GM18858 (cell line): ENCODE data around the gene SNED1.

ENCODE experiments used
- ATAC-seq: cut with Tn5 transposase; IDR thresholded peaks from one replicate; pipeline ENCODE4 v1.9.1; 2021; ENCODE audit not compliant: unreplicated experiment

The SNED1 gene

DNA sequence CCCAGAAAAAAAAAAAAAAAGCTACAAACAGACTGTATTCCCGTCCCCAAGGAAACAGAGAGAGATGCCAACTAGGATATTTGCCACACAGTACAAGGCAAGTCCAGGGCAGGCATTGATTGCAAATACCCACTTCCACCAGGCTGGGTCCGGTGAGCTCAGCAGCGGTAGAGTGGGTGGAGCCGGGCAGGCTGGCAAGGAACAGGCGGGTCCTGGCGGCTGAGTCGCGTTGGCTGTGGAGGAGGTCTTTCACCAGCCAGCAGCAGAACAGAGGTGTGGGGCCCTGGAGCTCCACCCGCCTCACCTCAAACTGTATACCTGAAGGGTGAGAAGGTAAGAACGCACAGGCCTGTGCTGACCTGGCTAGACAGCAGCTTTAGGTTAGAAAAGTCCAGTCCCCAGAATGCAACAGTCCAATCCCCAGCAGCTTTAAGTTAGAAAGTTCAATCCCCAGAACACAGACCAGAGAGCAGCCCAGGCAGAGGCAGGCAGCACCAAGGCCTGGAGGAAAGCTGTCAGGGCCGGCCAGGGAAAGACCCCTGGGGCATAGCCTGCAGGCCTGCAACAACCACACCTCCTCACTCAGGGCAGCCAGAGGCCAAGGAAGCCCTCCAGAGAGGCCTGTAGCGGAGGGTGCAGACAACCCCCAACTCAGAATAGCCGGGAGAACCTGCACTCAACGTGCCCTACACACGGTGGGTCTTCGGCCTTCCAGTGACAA, 125.6 kb downstream of the SNED1 start:
- no peak for ATAC-seq

- no peak for ATAC-seq
Measured at GRCh38 chr2:241125626-241126025, 127.2 kb downstream of the SNED1 start.

DNA sequence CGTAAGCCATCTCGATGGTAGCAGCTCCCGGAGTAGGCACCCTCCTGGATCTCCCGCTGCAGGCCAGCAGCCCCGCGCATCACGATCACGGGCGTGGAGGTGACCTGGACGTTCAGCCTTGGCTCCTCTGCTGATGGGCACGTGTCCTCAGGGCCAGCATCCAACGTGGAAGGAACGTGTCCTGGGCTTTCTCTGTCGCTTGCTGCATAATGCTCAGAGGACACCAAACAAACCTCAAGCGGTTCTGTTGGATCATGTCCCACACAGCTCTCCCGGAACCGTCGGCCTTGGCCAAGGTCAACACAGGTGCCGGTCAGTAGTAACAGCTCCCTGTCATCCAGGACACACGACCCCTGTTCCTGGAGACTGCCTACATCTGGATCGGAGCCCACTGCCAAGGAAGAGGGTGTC, 127.8 kb downstream of the SNED1 start:
- ATAC-seq: no peak

DNA sequence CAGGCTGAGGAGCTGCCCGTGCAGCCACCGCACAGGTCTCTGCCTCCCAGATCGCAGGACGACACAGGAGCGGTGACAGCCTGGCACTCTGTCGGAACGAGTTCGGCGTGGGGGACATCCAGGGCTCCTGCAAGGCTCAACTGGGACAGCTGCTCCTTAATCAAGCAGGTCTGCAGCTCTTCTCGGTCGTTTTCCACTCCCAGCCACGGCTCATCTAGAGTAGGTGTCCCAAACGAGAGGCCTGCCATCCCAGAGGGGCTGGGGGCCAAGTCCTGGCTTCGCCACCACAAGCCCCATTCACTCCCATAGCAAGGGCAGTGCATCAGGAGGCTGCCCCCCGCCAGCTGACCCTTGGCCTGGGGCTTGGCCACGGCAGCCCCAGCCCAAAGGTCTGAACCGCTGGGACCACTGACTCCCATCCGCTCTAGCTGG, 128.4 kb downstream of the SNED1 start:
- ATAC-seq: no peak

DNA sequence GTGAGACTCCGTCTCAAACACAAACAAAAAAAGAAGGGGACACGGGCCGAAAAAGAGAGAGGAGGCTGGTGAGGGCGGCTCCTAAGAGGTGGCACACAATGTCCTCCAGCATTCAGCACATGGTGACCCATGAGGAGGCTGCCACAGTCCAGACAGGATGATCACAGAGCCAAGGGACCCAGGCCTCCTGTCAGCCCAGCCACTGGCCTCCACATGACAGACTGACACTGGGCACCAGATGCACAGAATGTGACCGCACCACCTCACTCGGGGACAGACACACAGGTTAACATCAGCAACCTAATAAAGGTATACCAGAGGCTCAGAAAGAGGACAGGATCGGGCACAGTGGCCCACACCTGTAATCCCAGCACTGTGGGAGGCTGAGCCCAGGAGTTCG, 129.8 kb downstream of the SNED1 start:
- no peak for ATAC-seq

GRCh38 chr2:241129086-241129871, 130.9 kb downstream of the SNED1 start:
- ATAC-seq: no peak

GRCh38 chr2:241130316-241130715, 131.9 kb downstream of the SNED1 start:
- ATAC-seq: no peak

GRCh38 chr2:241131531-241131930, 133.1 kb downstream of the SNED1 start:
- ATAC-seq: no peak

GRCh38 chr2:241132538-241133435, 134.4 kb downstream of the SNED1 start:
- ATAC-seq: no peak

GRCh38 chr2:241133436-241133820, 135.0 kb downstream of the SNED1 start:
- ATAC-seq: no peak

- ATAC-seq: no peak
Measured at GRCh38 chr2:241134711-241135110, 136.3 kb downstream of the SNED1 start.

DNA sequence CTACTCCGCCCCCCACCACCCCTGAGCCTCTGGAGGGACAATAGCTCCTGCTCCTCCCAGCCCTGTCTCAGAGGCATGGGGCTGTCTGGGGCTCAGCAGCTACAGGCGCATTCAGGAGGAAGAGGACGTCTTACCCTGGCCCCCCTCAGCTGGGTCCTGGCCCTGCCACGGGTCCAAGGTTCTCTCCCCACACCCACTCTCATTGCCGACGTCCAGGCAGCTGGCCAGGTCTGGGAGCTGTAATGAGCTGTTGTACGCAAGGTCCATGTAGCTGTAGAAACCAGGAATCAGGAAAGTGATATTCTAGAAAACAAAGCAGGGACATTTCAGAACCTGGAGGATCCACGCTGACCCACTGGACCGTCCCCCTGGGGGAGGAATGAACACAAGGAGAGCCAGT, 137.3 kb downstream of the SNED1 start:
- ATAC-seq: no peak

GRCh38 chr2:241136191-241136590, 137.8 kb downstream of the SNED1 start:
- ATAC-seq: no peak

DNA sequence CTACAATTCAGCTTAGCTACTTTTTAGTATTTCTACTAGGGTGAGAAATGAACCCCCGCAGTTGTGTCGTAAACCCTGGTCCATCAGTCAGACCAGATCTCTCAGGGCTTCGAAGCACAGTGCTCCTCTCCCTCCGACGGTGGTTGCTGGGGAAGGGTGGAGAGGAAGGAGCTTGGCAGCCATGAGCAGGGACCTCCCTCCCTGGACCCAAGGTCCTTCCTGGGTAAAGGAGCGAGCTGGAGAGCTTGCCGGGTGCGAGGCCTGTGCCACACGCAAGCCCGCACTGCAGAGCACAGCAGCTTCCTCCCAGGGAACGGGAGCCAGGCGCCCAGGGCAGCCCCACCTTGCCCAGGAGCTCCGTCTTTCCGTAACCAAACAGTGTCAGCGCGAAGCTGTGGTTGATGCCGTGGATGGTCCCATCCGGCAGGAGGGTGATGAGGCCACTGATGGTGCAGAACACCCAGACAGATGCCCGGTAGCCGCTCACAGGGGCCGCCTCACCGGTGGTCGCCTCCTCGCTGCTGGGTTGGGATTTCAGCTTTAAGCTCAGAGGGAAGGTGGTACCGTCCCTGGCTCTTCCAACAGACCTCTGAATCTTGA, 138.3 kb downstream of the SNED1 start:
- ATAC-seq: no peak

GRCh38 chr2:241137276-241138190, 139.1 kb downstream of the SNED1 start:
- ATAC-seq: no peak

- no peak for ATAC-seq
Measured at GRCh38 chr2:241138471-241138870, 140.1 kb downstream of the SNED1 start.

DNA sequence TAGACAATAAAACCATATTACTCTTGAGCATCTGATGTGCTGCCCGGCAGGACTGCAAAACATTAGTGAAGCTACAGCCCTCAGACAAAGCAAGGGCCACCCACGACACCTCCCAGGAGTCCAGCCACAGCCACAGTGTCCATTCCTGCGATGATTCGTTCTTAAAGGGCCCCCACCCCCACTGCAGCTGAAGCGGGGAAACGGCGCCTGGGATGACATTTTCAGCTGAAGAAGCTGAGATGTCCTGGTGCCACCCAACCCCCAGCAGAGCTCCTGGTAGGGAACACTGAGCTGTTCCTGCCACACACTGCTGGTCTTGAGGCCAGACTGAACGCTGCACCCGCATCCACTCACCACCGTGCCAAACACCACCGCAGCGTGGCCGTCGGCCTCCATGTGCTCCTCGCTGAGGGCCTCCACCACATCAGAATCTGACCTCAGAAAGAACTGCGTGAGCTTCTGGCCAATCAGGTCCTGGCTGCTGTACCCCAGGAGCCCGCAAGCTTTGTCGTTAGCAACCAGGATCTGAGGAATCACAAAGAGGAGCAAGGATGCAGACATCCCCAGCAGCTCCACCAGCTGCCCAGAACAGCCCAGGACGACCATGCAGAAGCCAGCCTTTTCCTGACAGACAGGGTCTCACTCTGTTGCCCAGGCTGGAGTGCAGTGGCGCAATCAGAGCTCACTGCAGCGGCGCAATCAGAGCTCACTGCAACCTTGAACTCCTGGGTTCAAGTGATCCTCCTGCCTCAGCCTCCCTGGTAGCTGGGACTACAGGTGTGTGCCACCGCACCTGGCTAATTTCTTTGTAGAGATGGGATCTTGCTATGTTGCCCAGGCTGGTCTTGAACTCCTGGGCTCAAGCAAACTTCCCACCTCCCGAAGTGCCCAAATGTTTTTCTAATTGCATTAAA, 141.4 kb downstream of the SNED1 start:
- no peak for ATAC-seq

DNA sequence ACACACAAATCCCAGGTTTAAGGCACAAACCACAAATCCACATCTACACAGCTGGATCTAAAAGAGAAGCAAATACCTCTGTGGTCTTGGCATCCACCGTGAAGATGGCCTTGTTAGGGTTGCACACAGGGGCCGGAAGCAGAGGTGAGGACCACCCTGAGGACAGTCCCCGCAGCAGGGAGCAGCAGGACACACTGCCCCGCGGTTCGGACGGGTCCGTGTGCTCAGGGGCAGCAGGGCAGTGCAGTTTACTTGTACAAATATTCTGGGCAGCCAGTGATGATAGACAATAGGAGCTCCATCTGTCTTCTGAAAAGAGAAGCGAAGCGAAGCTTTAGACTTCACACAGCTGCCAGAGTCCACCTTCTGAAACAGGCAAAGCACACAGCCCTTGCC, 142.0 kb downstream of the SNED1 start:
- no peak for ATAC-seq

DNA sequence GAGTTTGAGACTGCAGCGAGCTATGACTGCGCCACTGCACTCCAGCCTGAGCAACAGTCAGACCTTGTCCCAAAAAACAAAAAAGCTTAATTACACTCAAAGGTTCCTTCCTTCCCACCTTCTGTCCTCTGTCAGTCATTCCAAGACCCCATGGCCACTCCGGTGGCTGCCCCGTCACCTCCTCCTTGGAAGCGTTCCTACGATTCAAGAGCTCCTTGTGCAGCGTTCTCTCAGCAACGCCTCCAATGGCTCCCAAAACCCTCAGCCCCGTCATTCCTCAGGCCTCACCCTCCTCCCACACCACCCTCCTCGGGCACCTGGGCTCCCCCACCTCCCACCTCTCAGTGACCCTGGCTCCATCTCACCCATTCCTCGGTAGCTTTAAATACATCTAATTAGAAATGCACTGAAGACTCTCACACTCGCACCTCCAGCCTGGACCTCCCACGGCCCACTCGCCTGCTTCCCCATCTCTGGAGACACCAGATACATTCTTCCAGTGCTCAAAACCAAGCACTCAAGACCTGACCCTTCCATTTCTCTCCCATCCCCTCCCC, 142.9 kb downstream of the SNED1 start:
- ATAC-seq: no peak
